HepG2 (cell line): Measurements from ENCODE around the gene KLK7. TPM values are rescaled to one million over a fixed set of nuclear protein-coding genes. Genes with fewer than 3 reads are reported as not detected.

ENCODE experiments used
- ATAC-seq: fragments of 200-7000 bp; cut with Tn5 transposase; 3 replicates; pipeline ENCODE4 v1.9.1; 2020; ENCODE audit warnings: mild to moderate bottlenecking, moderate library complexity
- BruUV-seq: library from RNA; stranded (reverse); fragments of 400-500 nt; replicated peaks from 2 replicates; lab custom pipeline; 2021; lab: Mats Ljungman, UMichigan
- CTCF ChIA-PET: fragments of 300-600 bp; formaldehyde crosslinking; extraction: SDS; loops from one replicate; lab custom pipeline; 2021; ENCODE audit warnings: low total read pairs, inconsistent platforms, low intra/inter-chr PET ratio; lab: Yijun Ruan, JAX
- POLR2A ChIA-PET: fragments of 350-600 bp; sonication (Branson Sonifier 250); formaldehyde crosslinking; loops from one replicate; lab custom pipeline; 2020; ENCODE audit warnings: antibody characterized with exemption, inconsistent platforms; lab: Yijun Ruan, JAX
- DNase-seq: peaks from one replicate; pipeline ENCODE4 v3.0.0-alpha.2; 2015; ENCODE audit warnings: low spot score
- FAIRE-seq: peaks from 3 replicates; lab custom pipeline; 2011; peaks lifted over from hg19 to GRCh38; lab: Jason Lieb, UNC
- H2AFZ ChIP-seq: one replicate; pipeline ENCODE4 v1.6.1; 2011; ENCODE audit warnings: low read length, inconsistent platforms
- H3K27ac ChIP-seq: fragments of 300-600 bp; 3 replicates; pipeline ENCODE4 v1.8.0; 2011; ENCODE audit warnings: mixed run types, mild to moderate bottlenecking, mixed read lengths, low read length, inconsistent platforms; ENCODE audit not compliant: insufficient read depth; ENCODE audit errors: extremely low read length
- H3K27me3 ChIP-seq, 2 experiments: fragments of 200-600 bp in 1 of 2; 2 replicates in 1 of 2; 3 replicates in 1 of 2; pipeline versions ENCODE4 v1.6.0 to v1.8.0; 2011; ENCODE audit warnings: low read length in 2 of 2, mild to moderate bottlenecking in 2 of 2, moderate library complexity in 2 of 2, inconsistent platforms in 1 of 2; ENCODE audit not compliant: insufficient read depth in 2 of 2, control insufficient read depth in 1 of 2
- H3K36me3 ChIP-seq, 2 experiments: fragments of 200-600 bp in 1 of 2; replicated peaks in 1 of 2; 2 replicates in 1 of 2; 3 replicates in 1 of 2; pipeline versions ENCODE4 v1.5.1 to v1.8.0; 2011; ENCODE audit warnings: low read length in 2 of 2, inconsistent platforms in 1 of 2; ENCODE audit not compliant: insufficient read depth in 2 of 2, control insufficient read depth in 1 of 2
- H3K4me1 ChIP-seq: 2 replicates; pipeline ENCODE4 v1.5.1; 2012; ENCODE audit warnings: low read length, inconsistent platforms; ENCODE audit not compliant: insufficient read depth
- H3K4me2 ChIP-seq: 2 replicates; pipeline ENCODE4 v1.6.0; 2011; ENCODE audit warnings: low read depth, low read length, inconsistent platforms
- H3K4me3 ChIP-seq, 3 experiments: fragments of 200-600 bp in 1 of 3; sonication (generic), shearing (Covaris generic) in 1 of 3; replicated peaks in 1 of 3; 2 replicates each; pipeline ENCODE4 v1.5.1; 2011 to 2016; ENCODE audit warnings: low read length in 3 of 3, inconsistent platforms in 2 of 3, low read depth in 2 of 3, mild to moderate bottlenecking in 2 of 3, control low read depth in 1 of 3, mixed read lengths in 1 of 3; ENCODE audit not compliant: insufficient read depth in 1 of 3
- H3K79me2 ChIP-seq: one replicate; pipeline ENCODE4 v1.6.1; 2011; ENCODE audit warnings: low read length, inconsistent platforms; ENCODE audit not compliant: insufficient read depth
- H3K9ac ChIP-seq: 2 replicates; pipeline ENCODE4 v1.6.0; 2011; ENCODE audit warnings: mild to moderate bottlenecking, low read depth, low read length, inconsistent platforms; ENCODE audit not compliant: insufficient read depth
- H3K9me3 ChIP-seq: 2 replicates; pipeline ENCODE4 v1.5.1; 2012; ENCODE audit warnings: mild to moderate bottlenecking, low read length
- H4K20me1 ChIP-seq: 2 replicates; pipeline ENCODE4 v1.6.0; 2011; ENCODE audit warnings: inconsistent platforms, mild to moderate bottlenecking, low read length, moderate library complexity; ENCODE audit not compliant: insufficient read depth
- ASH2L ChIP-seq: fragments of 300-600, 200-600 bp; sonication (generic); IDR thresholded peaks from 2 replicates; pipeline ENCODE4 v1.7.0; 2017; ENCODE audit warnings: low read depth, mild to moderate bottlenecking, moderate library complexity, mixed read lengths, low read length; ENCODE audit not compliant: insufficient read length
- CREM ChIP-seq, 2 experiments: sonication (generic) in 1 of 2; formaldehyde crosslinking in 1 of 2; IDR thresholded peaks; 2 replicates each; pipeline versions ENCODE4 v1.4.0 to v1.6.1; 2016 to 2020; ENCODE audit warnings: antibody characterized with exemption in 1 of 2, mild to moderate bottlenecking in 1 of 2, missing genetic modification reagents in 1 of 2
- GZF1 ChIP-seq: sonication (generic); formaldehyde crosslinking; IDR thresholded peaks from 2 replicates; pipeline ENCODE4 v1.5.1; 2020; ENCODE audit warnings: mild to moderate bottlenecking, missing genetic modification reagents
- JDP2 ChIP-seq: sonication (generic); formaldehyde crosslinking; IDR thresholded peaks from 2 replicates; pipeline ENCODE4 v1.8.1; 2022; ENCODE audit warnings: missing genetic modification reagents, borderline replicate concordance
- KDM5A ChIP-seq: fragments of 200-600 bp; sonication (generic); IDR thresholded peaks from 2 replicates; pipeline ENCODE4 v1.7.0; 2018; ENCODE audit warnings: antibody characterized with exemption, mild to moderate bottlenecking, low read length, borderline replicate concordance
- RFX1 ChIP-seq: fragments of 450-650 bp; IDR thresholded peaks from 2 replicates; pipeline ENCODE4 v1.6.1; 2017
- RFX3 ChIP-seq: IDR thresholded peaks from 2 replicates; pipeline ENCODE4 v1.6.1; 2016; ENCODE audit warnings: missing biosample characterization, missing genetic modification reagents
- SSRP1 ChIP-seq: IDR thresholded peaks from 2 replicates; pipeline ENCODE4 v1.6.1; 2016; ENCODE audit warnings: control low read depth
- SYNCRIP ChIP-seq: fragments of 200-400 bp; formaldehyde crosslinking; IDR thresholded peaks from 2 replicates; pipeline ENCODE4 v1.6.1; 2018; ENCODE audit warnings: mild to moderate bottlenecking, low read depth, low read length; ENCODE audit not compliant: insufficient read depth
- TBP ChIP-seq: sonication (generic); formaldehyde crosslinking; IDR thresholded peaks from 2 replicates; pipeline ENCODE4 v1.5.0; 2020; ENCODE audit warnings: missing genetic modification reagents
- ZNF101 ChIP-seq: sonication (generic); formaldehyde crosslinking; IDR thresholded peaks from 2 replicates; pipeline ENCODE4 v1.4.0; 2020; ENCODE audit warnings: mild to moderate bottlenecking, low read depth, missing genetic modification reagents, borderline replicate concordance
- ZNF12 ChIP-seq: sonication (generic); formaldehyde crosslinking; IDR thresholded peaks from 2 replicates; pipeline ENCODE4 v1.5.0; 2020; ENCODE audit warnings: missing genetic modification reagents
- ZNF720 ChIP-seq: sonication (generic); formaldehyde crosslinking; IDR thresholded peaks from 2 replicates; pipeline ENCODE4 v1.4.0; 2020; ENCODE audit warnings: missing genetic modification reagents
- ZNF83 ChIP-seq: sonication (generic); formaldehyde crosslinking; IDR thresholded peaks from 2 replicates; pipeline ENCODE4 v1.4.0; 2020; ENCODE audit warnings: missing genetic modification reagents, mild to moderate bottlenecking, borderline replicate concordance
- WGBS: methylation state at CpG from one replicate; pipeline ENCODE4 v1.1.6; 2017; ENCODE audit warnings: low lambda C conversion rate; 5-methylcytosine and 5-hydroxymethylcytosine counted together
- in situ Hi-C: cut with HindIII; loops from 2 replicates; pipeline ENCODE4 v1.10.0; 2017; ENCODE audit warnings: low pct_unique_long_range_greater_than_20kb; ENCODE audit not compliant: extremely low pct_ligation_motif_present
- intact Hi-C: fragments of 100-400 bp; cut with micrococcal nuclease; formaldehyde crosslinking; loops from one replicate; pipeline ENCODE4 v1.10.0; 2022; ENCODE audit not compliant: unreplicated experiment
- polyA plus RNA-seq, 8 experiments: library from polyadenylated mRNA; depleted of rRNA in 3 of 8; stranded (reverse) in 7 of 8; unstranded in 1 of 8; fragments of >200 nt; fragmentation: Illumina TruSeq in 4 of 8; extraction: Trizol in 4 of 8; gene quantifications; 2 replicates each; pipeline versions ENCODE4 v1.2.1 to v1.2.3, GENCODE V29; 2011 to 2016; ENCODE audit warnings: low read depth in 4 of 8, missing spikeins in 1 of 8, mixed read lengths in 1 of 8; ENCODE audit not compliant: insufficient read depth in 1 of 8
- total RNA-seq, 5 experiments: library from RNA; depleted of rRNA; stranded (reverse); fragments of >200 nt; fragmentation: Illumina TruSeq; extraction: Trizol; gene quantifications; 2 replicates each; pipeline ENCODE4 v1.2.3, GENCODE V29; 2016; ENCODE audit warnings: low read depth in 1 of 5
- TF ChIP-seq, protein P1 (sequence below): sonication (generic); formaldehyde crosslinking; IDR thresholded peaks from 2 replicates; pipeline ENCODE4 v1.8.0; 2022; ENCODE audit warnings: missing genetic modification reagents, mild to moderate bottlenecking, inconsistent platforms, borderline replicate concordance

The KLK7 gene
- total and polyA plus RNA-seq, 2 of the 13 experiments (the other 11 are each of a cell fraction or from before 2014, with no cell fraction given) = not detected

- no peak overlapping the region for H3K4me3 ChIP-seq
- no peak for ATAC-seq
- H3K4me2 ChIP-seq = no peak overlapping the region
- H4K20me1 ChIP-seq = no peaks in the 10 kb centered on the region
- no peak for FAIRE-seq
- TF ChIP-seq ZNF101 (CRISPR knock-in tag) = no peak
- no peak for TF ChIP-seq JDP2 (CRISPR knock-in tag)
- no peak for TF ChIP-seq SSRP1
- no peak for TF ChIP-seq ZNF12 (CRISPR knock-in tag)
- no peak for TF ChIP-seq TBP (CRISPR knock-in tag)
- no peak for TF ChIP-seq ZNF83 (CRISPR knock-in tag)
- TF ChIP-seq RFX3 = no peak
- TF ChIP-seq SYNCRIP = no peak
- TF ChIP-seq, protein P1, sequence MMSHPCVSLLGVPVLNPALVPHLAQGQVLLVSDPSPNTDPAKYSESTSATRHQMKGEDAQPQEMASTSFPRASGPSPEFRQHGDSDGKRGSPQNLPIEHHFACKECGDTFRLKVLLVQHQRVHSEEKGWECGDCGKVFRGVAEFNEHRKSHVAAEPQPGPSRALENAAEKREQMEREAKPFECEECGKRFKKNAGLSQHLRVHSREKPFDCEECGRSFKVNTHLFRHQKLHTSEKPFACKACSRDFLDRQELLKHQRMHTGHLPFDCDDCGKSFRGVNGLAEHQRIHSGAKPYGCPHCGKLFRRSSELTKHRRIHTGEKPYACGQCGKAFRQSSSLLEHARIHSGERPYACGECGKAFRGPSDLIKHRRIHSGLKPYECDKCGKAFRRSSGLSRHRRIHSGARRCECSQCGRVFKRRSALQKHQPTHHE = no peak
- TF ChIP-seq GZF1 (CRISPR knock-in tag) = no peak
- TF ChIP-seq KDM5A = no peak
- TF ChIP-seq ZNF720 = no peak
- no peak for TF ChIP-seq RFX1
- TF ChIP-seq CREM (IDR thresholded peaks at IDR 0.05) = no peak
- TF ChIP-seq CREM (CRISPR knock-in tag; IDR thresholded peaks at IDR 0.05) = no peak
- TF ChIP-seq ASH2L = no peak
- ChIA-PET POLR2A (no interaction called here), CTCF (no interaction called here)
- no peaks in the 10 kb centered on the region for H3K4me1 ChIP-seq
- no peak overlapping the region for H2AFZ ChIP-seq
- in situ Hi-C loops (no loop called here), intact Hi-C loops (no loop called here)
- WGBS = 23% methylated on average over 5 of the region's 5 CpGs
- no peak for DNase-seq
- no peaks in the 10 kb centered on the region for H3K79me2 ChIP-seq
- H3K36me3 ChIP-seq = no peaks in the 10 kb centered on the region
- no peak overlapping the region for H3K9ac ChIP-seq
- BruUV-seq = no TSS peak
- H3K9me3 ChIP-seq = no peaks in the 10 kb centered on the region
- no peak overlapping the region for H3K27ac ChIP-seq
- H3K27me3 ChIP-seq = no peaks in the 10 kb centered on the region; a peak in 1 of 5 replicates
Measured at GRCh38 chr19:50978772-50979390, 4.8 kb downstream of the KLK7 start.
